Measurements from ENCODE around the gene RPS6KB1.

DNA sequence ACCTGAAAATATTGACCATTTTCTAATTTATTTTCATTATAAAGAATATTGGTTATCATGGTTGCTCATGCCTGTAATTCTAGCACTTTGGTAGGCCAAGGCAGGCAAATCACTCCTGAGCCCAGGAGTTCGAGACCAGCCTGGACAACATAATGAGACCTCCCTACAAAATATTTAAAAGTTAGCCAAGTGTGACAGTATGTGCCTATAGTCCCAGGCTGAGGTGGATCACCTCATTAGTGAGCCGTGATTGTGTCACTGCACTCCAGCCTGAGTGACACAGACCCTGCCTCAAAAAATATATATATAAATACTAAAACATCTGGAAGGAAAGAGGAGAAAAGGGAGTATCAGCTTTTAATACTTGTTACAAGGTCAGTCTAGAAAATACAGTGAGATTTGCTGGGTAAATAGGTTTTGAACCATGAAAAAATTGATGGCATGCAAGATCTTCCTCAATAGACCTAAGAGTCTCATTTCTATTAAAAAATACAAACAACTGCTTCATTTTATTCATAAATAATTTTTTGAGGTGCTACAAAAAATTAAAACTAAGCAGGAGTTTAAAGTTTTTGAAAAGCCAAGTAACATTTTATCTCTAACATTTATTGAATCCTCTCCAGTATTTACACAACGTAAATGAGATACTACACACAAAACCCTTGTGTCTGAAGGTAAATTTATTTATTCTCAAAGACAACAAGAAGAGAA, 47.9 kb upstream of the RPS6KB1 start:
- no peak for TF ChIP-seq POLR2A (IDR thresholded peaks at IDR 0.05)
- TF ChIP-seq, protein P1, sequence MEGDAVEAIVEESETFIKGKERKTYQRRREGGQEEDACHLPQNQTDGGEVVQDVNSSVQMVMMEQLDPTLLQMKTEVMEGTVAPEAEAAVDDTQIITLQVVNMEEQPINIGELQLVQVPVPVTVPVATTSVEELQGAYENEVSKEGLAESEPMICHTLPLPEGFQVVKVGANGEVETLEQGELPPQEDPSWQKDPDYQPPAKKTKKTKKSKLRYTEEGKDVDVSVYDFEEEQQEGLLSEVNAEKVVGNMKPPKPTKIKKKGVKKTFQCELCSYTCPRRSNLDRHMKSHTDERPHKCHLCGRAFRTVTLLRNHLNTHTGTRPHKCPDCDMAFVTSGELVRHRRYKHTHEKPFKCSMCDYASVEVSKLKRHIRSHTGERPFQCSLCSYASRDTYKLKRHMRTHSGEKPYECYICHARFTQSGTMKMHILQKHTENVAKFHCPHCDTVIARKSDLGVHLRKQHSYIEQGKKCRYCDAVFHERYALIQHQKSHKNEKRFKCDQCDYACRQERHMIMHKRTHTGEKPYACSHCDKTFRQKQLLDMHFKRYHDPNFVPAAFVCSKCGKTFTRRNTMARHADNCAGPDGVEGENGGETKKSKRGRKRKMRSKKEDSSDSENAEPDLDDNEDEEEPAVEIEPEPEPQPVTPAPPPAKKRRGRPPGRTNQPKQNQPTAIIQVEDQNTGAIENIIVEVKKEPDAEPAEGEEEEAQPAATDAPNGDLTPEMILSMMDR (IDR thresholded peaks at IDR 0.05): no peak
